GM18858 (cell line): ENCODE results near the gene ZSWIM6.
"Not testable (repeated sequence)": the region's sequence is repeated elsewhere in the genome, so short reads cannot be mapped to it uniquely, and the experiment has no call there.

Experiments used
- ATAC-seq: cut with Tn5 transposase; IDR thresholded peaks from one replicate; pipeline ENCODE4 v1.9.1; 2021; ENCODE audit not compliant: unreplicated experiment

Gene ZSWIM6

DNA sequence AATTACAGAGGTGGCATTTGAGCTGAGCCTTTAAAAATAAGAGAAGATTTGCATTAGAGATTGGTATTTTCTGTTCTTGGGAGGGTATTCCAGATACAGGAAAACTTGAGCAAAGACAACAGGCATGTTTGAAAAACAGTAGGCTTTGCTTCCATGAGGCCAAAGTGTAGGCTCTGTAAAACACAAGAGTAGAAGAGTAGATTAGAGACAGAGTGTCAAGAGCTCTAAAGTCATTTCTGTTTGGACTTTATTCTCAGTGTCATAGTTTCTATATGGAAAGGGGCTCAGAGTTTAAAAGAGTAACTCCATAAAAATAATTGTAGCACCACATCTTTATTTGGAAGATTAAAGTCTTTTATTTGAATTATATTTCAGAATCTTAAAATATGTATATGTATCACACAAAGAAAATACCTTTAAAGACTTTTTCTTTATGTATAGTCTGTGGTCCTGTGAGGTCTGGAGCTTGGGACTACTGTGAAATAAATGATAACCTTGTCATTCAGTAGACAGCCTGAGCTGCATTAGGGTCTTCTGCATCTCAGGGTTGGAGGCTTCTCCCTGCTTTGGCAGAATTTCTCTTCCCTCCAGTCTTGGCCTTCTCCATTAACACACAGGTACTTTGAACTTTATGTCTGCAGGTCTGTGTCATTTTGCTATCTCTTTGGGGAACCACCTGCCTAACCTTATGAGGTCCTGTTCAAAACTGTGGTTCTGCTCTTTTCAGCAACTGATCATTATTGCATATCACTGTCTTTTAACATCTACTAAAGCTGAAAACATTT lies 73.6 kb downstream of the ZSWIM6 start:
- no peak for ATAC-seq

DNA sequence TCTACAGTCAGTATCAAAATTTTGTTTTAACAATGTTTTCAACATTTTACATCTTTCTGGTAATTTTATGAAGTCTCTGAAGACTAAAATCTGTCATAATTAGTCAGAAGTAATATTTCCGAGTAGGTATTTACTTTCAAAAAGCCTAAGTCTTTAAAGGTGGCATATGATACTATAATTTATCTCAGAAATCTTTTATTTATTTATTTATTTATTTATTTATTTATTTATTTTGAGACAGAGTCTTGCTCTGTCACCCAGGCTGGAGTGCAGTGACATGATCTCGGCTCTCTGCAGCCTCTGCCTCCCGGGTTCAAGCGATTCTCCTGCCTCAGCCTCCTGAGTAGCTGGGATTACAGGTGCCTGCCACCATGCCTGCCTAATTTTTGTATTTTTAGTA lies 74.4 kb downstream of the ZSWIM6 start:
- not testable (repeated sequence) for ATAC-seq

DNA sequence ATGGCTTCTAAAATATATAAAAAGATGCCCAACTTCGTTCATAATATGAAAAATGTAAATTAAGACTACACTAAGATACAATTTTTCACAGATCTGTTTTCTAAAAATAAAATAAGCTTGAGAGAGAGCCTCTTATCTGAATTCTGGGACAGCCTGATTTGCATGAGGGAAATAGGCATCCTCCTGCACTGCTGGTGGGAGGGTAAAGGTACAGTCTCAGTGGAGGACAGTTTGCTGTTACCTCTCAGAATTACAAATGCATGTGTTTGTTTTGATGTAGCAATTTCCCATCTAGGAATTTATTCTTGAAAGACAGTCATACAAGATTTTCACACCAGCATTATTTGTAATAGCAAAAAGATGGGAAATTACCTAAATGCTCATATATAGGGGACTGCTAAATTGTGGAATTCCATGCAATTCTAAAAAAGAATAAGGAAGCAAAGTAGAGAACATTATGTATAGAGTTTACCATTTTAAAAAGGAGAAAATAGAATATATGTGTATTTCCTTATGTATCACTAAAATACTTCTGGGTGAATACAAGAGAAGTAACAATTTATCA lies 75.7 kb downstream of the ZSWIM6 start:
- no peak for ATAC-seq

DNA sequence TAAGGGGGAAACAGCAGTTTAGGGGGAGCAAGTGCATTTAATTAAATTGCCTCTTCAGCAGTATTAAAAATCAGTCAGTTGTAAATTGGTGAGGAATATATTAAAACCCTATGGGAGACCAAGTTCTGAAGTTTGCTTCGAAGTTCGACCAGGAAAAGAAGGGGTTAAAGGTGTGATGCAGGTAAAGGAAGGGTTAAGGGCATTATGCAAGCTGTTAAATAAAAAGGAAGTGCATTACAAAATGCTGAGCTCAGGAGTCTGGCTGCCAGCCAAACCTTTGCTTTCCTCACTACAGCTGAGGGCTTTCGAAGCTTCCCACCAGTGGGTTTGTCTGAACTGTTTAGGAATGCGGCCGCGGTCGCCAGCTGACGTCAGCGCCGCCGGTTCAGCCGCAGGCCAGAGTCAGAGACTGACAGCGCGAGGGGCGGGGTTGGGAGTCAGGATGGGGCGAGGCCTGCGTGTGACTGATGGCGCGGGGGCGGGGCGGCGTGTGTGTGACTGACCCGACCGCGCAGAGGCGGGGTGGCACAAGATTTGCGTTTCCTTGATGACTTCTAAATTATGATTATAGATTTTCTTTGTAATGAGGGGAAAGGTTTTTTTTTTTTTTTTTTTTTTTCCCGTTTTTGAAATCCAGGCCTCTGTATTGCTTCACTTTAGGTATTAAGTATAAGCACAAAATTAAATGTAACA lies 76.6 kb downstream of the ZSWIM6 start:
- ATAC-seq: peak; percentile 98

DNA sequence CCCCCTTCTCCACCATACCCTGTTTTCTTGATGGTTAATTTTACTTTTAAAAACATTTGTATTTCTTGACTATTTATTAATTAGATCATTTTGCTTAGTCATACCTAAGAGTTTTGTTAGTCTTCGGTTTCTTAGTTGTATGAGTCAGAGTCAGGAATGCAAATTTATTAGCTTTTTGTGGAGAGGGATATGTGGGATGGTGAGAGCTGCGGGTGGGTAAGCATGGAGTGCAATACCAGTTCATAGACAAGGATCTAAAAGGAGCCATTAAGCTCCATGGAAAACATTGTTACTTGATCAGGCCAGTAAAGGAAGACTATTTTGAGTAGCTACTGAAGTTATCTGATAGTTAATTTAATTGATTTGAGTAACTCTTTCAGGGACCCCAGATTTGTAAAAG lies 77.5 kb downstream of the ZSWIM6 start:
- ATAC-seq: no peak

DNA sequence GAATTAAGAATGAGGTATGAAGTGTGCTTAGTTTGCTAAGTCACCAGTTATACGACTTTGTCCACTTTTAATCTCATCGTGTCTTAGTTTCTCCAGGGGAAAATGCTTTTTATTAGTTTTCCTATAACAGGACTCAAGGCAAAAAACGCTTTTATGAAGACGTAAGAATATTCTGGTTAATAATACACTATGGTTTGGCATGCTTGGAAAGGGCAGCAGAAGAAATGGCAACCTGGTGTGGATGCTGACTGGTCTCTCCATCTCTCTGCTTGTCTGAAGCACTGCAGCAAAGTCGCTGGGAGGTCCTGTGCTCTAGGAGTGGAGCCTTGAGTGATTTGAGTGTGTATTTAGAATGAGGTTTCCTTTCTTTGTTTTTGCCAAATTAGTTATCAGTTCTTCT lies 78.8 kb downstream of the ZSWIM6 start:
- ATAC-seq: no peak

DNA sequence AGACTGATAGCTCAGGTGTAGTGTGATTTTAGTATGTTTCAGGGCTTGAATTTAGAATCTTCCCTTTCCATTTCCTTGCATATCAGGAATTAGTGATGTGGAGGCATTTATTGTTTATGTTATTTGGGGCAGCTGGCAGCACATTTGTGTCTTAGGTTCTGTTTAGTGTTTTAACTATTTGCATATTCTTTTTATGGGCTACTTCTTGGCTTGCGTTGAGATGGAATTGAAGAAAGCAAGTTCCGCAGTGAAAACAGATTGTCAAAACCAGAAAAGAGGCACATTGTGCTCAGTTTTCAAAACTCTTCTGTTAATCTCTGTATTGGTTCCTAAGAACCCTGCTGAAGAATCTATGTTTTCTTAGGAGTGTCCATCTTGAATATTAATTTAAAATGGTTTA lies 80.3 kb downstream of the ZSWIM6 start:
- no peak for ATAC-seq

DNA sequence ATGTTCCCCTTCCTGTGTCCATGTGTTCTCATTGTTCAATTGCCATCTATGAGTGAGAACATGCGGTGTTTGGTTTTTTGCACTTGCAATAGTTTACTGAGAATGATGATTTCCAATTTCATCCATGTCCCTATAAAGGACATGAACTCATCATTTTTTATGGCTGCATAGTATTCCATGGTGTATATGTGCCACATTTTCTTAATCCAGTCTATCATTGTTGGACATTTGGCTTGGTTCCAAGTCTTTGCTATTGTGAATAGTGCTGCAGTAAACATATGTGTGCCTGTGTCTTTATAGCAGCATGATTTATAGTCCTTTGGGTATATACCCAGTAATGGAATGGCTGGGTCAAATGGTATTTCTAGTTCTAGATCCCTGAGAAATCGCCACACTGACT lies 81.1 kb downstream of the ZSWIM6 start:
- ATAC-seq: not testable (repeated sequence)

DNA sequence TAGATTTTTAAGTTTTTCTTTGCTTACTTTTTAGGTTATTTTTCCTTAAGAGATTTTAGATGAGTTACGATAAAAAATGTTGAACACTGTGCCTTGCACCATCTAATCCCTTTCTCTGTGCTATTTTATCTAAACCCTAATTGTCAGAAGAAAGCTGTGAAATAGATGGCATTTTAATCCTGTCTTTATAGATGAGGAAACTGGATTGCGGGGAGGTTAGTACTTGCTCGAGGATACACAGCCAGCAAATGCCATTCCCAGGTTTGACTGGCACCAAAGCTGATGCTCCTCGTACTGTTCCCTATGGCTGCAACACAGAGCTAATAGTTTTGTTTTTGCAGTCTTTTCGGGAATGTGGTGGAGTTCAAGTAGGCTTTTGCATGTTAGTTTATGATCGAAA lies 82.7 kb downstream of the ZSWIM6 start:
- no peak for ATAC-seq

DNA sequence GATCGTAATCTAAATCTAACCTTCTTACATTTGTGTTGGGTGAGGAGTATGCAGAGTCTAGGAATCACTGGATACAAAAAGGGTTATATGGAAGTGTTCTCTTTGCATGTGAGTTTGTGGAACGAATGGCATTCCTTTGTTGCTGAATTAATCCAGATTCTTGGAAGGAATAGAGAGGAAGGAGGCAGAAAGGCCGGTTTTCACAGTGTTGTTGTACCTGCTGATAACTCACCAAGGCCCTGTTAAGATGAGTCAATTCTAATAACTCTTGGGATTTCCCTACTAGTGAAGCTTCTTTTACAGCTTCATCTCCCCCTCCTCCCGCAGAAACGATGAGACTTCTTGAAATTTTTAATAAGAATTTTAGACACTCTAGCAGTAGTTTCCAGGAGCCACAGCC lies 84.0 kb downstream of the ZSWIM6 start:
- no peak for ATAC-seq

DNA sequence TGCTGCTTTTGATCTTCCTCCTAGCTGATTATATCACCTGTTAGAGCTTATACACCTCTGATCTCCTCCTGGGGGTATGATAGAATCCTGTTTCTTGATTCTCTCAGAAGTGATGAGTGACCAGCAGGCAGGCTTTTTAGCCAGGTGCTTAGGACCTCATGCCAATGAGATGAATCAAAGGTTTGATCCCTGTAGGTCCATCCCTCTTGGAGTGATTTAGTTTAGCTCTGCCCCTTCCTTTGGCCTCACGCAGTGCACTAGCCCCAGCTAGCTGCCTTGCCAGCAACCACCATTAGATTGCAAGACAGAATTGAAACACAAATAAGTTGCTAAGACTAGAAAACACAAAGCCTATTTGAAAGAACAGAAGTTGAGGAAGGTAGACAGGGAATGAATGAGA lies 84.4 kb downstream of the ZSWIM6 start:
- no peak for ATAC-seq

DNA sequence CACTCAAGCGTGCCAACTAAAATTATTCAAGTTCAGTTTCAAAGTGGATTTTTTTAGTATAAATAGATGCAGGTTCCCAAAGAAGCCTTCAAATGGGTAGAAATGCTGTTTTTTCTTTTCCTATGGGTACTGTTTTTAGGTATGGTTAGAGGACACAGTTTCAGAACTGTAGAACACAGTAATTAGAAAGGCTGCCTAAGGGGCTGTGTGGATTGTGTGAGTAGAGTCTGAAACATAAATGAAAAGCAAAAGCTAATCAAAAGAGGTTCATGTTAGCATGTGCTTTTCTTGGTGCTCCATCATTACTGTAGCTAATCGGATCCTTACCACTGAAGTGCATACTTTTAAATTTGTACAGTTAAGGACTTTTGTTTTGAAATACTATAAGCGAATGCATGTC lies 85.3 kb downstream of the ZSWIM6 start:
- ATAC-seq: no peak

DNA sequence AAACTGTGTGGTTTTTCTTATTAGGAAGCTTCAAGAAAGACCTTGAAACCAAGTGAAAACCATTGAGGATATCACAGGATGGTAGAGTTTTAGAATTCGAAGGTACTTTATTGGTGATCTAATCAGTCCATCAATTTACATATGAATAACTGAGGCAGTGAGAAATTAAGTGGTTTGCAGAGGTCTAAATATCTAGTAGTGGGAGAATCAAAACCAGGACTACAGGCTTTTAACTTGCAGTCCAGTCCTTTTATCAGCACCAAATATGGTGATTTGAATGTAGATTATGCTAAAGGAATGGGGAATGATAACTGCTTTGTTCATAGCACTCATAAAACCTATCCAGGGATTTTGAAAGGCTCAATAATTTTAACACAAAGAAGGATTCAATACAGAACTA lies 85.8 kb downstream of the ZSWIM6 start:
- no peak for ATAC-seq

DNA sequence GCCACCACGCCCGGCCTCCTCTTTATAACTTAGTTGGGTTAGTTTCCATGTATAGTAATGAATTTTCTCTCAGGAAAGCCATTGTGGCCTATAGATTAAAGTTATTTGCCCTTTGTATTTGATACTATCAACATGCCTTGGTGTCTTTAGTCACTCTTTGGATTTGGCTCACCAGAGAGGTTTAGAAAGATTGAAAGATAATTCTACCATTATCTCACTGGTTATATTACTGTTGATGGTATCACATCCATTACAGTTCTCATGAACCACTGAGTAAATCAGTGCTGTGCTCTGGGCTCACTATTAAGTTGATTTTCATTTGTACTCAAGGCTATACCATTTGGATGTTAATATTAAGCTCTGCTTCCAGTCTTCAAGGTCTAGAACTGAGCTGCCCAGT lies 87.0 kb downstream of the ZSWIM6 start:
- ATAC-seq: no peak

DNA sequence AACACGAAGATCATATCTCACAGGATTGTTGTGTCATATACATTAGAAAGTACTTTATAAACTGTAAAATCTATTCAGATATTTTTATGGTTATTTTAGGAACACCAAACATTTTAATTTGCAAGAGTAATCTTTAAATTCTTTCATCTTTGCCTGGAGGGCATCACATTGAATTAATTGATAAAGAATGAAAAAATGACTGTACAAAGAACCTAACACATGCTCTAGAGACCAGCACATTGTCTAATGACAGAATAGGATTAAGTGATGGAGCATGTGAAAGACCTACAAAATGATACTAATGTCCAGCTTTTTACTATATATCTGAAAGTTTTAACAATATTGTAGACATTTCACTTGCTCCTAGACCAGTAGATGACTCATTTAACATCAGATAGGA lies 88.0 kb downstream of the ZSWIM6 start:
- ATAC-seq: no peak

DNA sequence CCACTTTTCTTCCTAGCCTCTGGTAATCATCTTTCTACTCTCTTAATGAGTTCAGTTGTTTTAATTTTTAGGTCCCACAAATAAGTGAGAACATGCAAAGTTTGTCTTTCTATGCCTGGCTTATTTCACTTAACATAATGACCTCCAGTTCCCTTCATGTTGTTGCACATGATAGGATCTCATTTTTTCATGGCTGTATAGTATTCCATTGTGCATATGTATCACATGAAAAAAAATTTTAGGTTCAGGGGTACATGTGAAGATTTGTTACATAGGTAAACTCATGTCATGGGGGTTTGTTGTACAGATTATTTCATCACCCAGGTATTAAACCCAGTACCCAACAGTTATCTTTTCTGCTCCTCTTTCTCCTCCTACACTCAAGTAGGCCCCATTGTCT lies 89.2 kb downstream of the ZSWIM6 start:
- ATAC-seq: not testable (repeated sequence)

DNA sequence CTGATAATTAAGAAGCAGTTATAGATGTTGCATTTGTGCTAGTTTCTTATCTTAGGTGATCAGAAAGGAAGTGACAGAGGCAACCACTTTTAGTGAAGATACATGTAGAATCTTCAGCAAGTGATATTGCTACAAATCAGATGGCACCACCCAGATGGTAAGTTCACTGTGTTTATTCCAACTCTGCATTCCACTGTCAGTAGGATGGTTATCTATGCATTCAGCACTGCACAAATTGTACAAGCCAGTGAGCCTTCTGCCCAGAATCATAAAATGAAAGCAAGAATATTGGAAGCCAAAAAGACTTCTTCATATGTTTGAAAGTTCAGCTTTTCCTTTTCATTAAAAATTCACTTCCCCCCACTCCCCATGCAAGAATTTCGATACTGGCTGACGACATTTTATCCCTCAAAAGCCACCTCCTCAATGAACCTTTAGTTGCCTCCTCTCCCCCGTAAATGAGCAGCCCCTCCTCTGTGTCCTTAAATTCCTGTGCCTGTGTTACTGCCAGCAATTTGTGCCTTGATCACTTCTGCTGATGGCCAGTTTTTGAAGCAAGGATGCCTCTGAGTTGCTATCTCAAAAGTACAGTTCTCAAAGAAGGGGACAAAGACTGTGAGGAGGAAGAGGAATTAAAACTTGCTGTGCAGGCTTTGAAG lies 91.6 kb downstream of the ZSWIM6 start:
- ATAC-seq: no peak

DNA sequence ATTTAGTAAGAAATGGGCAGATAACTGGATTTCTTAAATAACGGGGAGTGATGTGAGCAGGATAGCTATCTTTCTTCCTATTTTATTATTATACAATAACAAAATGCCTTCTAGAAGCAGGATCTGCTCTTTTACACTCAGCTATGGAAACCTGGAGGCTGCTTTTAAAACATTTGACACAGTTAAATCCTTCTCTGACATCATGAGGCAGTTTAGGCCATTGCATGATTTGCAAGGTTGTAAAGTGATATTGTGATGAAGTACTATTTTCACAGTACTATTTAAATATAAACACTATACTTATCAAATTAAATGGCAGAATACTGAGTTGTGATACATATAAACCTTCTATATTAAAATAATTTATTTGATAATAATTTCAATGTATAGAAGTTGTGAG lies 93.9 kb downstream of the ZSWIM6 start:
- ATAC-seq: no peak

DNA sequence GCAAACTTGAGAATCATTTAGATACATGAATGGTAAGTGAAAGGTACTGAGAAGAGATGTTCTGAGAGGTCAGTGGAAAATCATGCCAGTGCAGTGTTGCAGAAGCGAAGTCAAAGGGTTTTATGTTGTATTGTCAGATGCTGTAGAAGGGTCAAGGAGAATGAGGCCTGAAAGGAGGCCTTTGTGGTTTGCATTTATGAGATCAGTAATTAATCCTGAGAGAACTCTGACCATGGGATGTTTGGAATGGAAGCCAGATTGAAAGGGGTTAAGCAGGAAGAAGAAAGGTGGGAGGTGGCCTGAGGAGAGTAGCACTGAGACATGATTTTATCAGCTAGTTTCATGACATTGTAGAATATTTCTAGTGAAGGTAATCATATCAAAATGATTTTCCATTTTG lies 97.8 kb downstream of the ZSWIM6 start:
- ATAC-seq: no peak

DNA sequence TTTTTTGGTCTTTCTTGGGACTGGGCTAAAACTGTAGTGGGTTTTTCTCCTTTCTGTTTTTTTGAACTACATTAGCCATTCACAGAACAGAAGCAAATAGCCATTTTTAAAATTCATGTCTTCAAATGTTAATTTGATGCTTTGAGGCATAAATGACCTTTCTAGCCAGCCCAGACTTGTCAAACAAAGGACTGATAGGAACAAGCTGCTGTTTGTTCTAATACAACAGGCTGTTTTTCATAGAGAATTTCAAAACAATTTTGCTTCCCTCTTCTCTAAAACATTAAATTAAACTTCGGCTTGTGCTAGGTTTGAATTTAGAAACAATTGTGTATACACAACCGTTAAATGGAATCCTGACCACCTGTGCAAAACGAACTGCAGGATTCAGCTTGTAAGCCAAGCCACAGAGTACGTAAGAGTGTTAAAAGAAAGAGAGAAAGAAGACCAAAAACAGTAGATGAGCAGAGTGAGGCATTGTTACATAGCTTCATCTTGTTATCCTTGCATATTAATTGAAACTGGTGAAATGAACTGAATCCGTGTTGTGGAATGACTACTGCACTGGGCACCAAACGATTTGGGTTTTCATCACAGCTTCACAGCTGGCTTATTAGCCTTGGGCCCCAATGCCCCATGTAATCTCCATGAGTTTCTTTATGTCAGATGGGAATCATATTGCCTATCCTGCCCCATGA lies 100.0 kb downstream of the ZSWIM6 start:
- no peak for ATAC-seq

DNA sequence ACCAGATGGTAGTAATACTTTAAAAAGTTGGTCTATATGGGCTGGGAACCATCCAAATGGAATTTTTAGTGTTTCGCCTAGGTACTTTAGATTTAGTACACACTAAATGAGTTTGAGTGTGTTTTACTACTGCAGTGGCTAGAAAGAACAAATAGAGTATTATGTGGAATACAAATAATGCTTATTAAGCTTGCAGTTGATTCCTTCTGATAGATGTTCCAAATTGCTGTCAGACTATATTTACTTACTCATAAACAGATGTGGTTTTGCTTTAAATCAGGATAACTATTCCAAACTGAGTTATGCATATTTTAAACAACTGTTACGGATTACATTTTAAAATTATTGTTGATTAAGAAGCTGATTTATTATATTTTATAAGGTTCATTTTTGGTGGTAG lies 103.3 kb downstream of the ZSWIM6 start:
- ATAC-seq: no peak
